NT2/D1 (cell line): Measurements from ENCODE around the gene CNOT1.

Source experiments
- SUZ12 ChIP-seq: IDR thresholded peaks from 2 replicates; pipeline ENCODE4 v1.6.1; 2011; ENCODE audit not compliant: insufficient read length, insufficient read depth; ENCODE audit errors: extremely low read depth
- YY1 ChIP-seq: IDR thresholded peaks from 2 replicates; pipeline ENCODE4 v1.6.1; 2011; ENCODE audit not compliant: insufficient read length, insufficient read depth
- ZNF274 ChIP-seq: IDR thresholded peaks from 2 replicates; pipeline ENCODE4 v1.6.1; 2011; ENCODE audit warnings: mild to moderate bottlenecking, low read depth, low read length

DNA sequence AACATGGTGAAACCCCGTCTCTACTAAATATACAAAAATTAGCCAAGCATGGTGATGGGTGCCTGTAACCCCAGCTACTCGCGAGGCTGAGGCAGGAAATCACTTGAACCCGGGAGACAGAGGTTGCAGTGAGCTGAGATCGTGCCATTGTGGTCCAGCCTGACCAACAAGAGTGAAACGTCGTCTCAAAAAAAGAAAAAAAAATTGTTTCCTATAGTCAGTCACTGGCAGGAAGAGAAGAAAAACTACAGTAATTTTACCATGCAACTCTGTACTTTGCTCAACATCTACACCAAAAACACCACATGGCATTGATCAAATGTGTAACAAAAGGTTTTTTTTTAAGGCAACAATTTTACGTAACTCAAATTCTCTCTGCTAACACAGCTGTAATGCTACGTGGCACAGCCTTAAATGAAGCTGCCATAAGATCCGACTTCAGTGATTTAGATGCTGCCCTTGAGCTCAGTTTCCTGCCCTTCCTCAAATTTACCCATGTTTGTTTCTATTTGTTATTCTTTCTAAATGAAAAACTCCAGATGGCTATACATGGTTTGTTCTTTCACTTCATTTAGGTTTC is 40.2 kb downstream of the CNOT1 start:
- no peak for TF ChIP-seq YY1
- TF ChIP-seq SUZ12: no peak
- TF ChIP-seq ZNF274: no peak
